GM19455 (cell line): ENCODE measurements around the gene MPL.
A peak's percentile ranks its signal among the peaks of the same experiment; 100 is the strongest.

Experiments used
- ATAC-seq: cut with Tn5 transposase; IDR thresholded peaks from one replicate; pipeline ENCODE4 v1.9.1; 2021; ENCODE audit not compliant: unreplicated experiment

MPL gene

DNA sequence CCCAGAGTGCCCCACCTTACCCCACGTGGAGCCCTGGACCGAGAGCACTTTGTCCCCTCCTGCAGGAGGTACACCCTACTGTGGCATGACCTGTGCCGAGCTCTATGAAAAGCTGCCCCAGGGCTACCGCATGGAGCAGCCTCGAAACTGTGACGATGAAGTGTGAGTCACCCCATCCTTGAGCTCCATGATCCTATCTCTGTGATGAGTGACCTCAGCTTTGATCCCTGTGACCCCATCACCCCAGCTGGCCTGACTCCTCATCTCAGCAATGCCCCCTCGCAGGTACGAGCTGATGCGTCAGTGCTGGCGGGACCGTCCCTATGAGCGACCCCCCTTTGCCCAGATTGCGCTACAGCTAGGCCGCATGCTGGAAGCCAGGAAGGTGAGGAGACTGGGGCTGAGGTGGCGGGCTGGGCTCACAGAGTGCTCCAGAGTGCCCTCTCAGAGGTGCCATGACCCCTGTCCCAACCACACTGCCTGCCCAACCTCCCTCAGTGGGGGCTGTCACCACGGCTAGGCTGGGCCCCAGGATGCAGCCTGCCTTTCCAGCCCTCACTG, 16.2 kb upstream of the MPL start:
- no peak for ATAC-seq

DNA sequence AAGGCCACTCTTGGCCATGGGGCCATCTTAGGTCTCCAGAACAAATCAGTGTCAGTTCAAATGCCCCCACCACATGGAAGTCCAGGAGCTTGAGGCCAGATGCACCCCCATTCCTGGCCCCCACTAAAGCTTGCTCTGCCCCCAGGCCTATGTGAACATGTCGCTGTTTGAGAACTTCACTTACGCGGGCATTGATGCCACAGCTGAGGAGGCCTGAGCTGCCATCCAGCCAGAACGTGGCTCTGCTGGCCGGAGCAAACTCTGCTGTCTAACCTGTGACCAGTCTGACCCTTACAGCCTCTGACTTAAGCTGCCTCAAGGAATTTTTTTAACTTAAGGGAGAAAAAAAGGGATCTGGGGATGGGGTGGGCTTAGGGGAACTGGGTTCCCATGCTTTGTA, 15.1 kb upstream of the MPL start:
- ATAC-seq = no peak

DNA sequence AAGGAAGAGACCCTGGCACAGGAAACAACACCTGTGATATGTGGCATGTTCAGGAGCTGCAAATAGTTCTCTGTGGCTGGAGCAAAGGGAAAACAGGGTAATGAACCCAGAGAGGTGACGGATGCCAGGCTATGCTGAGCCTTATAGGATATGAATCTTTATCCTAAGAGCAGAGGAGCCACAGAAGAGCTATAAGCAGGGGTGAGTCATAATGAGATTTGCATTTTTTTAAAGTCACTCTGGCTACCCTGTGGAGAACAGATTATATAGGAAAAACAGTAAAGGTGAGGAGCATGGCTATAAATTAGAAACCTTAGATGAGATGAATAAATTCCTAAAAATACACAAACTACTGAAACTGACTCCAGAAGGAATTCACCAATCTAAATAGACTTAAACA, 12.8 kb upstream of the MPL start:
- ATAC-seq = no peak

DNA sequence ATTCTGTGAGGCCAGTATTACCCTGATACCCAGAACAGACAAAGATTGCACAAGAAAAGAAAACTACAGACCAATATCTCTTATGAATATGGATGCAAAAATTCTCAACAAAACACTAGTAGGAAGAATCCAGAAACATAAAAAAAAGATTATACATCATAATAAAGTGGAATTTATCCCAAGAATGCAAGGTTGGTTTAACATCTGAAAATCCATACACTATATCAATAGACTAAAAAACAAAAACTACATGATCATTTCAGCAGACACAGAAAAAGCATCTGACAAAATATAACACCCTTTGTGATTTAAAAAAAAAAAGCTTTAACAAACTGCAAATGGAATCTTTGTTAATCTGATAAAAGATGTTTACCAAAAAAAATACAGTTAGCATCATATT, 12.2 kb upstream of the MPL start:
- ATAC-seq = no peak

DNA sequence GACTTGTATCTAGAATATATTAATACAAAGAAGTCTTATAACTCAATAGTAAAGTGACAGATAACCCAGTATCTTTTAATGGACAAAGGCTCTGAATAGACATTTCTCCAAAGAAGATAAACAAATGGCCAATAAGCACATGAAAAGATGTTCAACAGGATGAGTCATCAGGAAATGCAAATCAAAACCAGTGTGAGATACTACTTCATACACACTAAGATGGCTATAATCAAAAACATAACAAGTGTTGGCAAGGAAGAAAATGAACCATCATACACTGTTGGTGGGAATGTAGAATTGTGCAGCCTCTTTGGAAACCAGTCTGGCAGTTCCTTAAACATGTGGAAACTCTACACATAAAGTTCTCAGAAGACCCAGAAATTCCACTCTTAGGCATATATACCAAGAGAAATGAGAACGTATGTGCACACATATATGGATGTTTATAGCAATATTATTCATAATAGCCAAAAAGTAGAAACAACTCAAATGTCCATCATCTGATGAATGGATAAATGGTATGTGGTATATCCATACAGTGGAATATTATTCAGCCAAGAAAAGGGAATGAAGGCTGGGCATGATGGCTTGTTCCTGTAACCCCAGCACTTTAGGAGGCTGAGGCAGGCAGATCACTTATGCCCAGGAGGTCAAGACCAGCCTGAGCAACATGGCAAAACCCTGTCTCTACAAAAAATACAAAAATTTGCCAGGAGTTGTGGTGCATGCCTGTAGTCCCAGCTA, 9.9 kb upstream of the MPL start:
- no peak for ATAC-seq

DNA sequence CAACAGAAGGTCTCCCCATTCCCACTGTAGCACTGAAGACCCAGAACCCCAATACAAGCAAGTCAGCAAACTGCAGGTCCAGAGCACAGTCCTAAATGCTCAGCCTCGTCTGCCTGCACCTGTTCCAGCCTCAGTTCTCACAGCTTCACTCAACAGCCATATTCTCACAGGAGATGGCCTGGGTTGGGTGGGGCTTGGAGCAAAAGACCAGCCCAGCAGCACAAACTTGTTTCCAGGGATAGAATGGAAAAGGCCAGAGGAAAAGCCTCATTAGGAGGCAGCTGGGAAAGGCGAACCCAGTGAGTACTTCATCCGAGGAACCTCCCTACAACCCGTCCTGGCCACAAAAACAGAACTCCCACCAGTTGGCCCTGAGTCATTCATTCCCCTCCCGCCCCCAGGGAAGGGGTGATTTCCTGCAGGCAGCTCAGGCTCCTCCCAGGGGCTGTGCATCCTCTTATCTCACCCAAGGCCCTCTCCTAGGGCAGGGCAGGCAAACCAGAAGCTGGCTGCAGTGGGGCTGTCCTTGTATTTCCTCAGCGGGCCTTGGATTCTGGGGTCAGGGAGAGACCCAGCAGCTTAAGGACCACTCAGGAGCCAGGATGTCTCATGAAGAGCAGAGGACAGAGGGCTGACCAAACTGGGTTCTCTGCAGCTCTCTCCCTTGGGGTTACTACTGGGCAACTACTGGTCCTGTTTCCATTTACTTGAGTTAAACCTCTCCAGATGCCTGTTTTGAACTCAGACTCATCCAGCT, 7.4 kb upstream of the MPL start:
- ATAC-seq = no peak

DNA sequence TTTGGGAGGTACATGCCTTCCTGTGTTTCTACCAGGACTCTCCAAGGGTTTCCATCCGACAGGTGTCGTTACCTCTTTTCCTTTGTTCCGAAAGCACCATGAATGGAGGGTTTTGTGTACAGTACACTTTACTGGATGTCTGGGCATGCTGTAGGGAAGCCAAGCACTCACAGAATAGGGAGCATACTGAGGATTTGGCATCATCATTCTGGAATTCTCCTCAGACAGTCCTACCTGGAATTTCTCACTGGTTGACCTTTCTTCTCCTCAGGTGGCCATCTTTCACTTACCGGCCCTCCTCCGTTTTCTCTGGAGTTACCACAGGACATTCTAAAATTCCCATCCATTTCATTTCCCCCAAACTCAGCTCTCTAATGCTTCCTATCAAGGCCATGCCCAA, 5.9 kb upstream of the MPL start:
- no peak for ATAC-seq

DNA sequence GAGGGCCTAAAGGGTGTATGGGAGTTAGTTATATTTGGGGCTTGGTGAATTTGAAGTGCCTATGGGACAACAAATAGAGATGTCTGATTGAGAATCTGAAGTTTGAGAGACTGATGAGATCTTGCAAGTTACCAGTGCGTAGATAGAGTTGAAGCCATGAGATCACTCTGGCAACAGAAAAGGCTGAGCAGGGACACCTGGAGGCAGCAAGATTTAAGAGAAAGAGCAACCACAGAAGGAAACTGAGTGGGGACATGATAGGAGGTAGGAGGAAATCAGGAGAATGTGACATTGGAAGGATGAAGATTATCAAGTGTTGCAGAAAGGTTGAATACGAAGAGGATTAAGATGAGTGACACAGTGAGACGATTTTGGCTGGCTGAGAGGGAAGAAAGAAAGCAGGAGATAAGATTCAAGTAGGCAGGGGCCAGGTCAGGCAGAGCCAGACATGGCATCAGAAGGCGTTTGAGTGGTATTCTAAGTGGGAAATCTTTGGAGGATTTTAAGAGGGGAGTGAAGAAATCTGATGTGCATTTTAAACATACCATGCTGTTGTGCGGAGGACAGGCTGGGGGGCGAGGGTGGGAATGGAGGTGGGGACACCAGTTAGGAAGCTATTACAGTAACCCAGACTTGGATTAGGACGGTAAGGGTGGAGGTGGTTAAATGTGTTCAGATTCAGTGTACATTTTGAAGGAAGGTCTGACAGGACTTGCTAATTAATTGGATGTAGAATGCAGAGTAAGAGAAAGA, 3.0 kb upstream of the MPL start:
- ATAC-seq = no peak

DNA sequence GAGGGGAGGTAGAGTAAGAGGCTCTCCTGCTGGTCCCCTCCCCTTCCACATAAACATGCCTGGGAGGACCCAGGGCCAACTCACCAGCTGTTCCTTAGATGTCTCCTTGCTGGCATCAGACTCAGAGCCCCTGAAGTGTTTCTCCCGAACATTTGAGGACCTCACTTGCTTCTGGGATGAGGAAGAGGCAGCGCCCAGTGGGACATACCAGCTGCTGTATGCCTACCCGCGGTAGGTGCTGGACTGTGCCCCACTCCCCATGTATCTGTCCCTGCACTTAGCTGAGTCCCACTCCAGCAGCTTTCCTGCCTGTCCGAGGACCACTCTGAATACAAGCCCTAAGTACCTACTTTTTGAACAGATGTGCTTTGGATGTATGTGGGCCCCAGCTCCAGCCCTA, 383 bp downstream of the MPL start:
- ATAC-seq = no peak

DNA sequence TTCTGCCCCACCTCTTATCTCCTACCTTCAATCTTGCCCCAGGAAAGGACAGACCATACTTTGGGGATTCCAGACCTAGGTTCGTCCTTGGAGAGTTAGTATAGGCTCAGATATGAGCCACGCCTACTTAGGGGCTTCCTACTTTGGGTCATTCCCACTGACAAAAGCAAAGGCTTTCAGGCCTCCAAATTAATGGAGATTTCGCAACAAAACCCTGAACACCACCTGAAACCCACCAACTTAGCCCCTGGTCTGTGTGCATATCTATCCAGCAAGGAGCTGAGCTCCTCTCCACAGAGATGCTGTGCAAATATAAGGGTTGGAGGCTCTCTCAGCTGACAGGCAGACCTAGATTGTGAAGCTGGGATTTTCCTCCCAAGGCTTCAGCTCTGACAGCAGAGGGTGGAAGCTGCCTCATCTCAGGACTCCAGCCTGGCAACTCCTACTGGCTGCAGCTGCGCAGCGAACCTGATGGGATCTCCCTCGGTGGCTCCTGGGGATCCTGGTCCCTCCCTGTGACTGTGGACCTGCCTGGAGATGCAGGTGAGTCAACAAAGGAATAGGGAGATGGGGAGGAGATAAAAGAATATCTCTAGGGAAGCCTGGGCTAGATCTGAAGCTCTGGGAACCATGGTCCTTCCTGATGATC, 2.1 kb downstream of the MPL start:
- ATAC-seq = no peak

DNA sequence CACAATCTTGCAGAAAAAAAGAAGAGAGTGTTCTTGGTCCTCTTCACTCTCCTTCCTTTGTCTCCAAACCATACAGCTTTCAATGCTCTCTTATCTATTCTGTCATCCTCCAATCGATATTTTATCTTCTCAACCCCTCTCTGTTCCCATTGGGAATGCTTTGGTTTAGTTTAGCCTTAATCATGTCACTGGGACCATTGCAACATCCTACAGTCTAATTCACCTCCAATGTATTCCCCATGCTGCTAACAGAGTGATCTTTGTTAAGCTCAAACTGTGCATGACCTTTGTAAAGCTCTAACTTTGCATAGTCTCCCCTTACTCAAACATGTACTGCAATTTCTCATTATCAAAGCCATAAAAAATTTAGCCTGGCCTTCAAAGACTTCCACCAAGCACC, 2.9 kb downstream of the MPL start:
- ATAC-seq = no peak

DNA sequence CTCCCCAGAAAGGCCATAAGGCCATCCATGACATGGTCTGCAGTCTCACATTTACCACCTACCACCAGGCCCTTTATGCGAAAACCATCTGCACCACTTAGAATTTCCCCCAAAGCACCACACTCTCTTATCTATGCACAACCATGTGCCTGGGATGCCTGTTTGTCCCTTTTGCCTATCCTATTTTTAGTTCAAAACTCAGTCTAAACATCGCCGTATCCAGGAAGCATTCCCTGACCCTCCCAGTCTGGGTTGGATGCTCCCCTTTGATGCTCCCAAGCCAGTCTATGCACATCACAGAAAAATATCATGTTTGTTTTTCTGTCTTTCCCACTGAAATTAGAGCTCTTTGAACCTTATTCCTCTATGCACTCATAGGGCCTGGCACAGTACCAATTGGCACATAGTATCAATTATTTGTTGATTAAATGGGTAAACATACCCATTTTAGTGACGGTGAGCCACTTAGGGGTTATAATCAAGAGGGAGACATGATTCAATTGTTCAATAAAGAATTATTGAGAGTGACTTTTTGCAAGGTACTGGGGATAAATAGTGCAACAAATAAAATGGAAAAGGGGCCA, 6.7 kb downstream of the MPL start:
- ATAC-seq = no peak

DNA sequence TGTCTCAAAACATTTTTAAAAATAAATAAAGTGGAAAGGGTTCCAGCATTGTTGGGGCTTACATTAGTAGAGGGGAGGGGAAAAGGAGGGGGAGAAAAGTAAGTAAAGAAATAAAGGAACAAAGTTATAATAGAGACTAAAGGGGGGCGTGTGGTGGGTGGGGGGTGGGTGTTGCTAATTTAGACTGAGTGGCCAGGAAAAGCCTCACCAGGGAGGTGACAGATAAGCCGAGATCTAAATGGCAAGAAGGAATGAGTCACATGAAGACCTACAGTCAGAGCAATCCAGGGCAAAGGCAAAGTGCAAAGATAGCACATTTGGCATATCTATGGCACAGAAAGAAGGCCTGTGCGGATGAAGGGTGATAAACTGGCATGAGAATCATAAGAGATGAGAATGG, 7.5 kb downstream of the MPL start:
- no peak for ATAC-seq

DNA sequence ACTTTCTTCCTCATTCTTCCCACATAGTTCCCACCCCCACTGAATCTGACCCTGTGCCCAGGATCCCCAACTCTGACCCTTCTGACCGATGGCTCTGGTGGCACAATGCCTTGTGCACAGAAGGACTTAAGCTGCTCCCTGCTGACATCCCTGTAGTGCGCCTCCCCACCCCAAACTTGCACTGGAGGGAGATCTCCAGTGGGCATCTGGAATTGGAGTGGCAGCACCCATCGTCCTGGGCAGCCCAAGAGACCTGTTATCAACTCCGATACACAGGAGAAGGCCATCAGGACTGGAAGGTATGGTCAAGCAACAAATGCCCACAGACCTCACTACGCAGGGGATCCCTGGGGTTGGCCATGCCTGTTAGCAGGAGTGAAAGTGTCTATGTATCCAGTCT, 9.0 kb downstream of the MPL start:
- no peak for ATAC-seq

DNA sequence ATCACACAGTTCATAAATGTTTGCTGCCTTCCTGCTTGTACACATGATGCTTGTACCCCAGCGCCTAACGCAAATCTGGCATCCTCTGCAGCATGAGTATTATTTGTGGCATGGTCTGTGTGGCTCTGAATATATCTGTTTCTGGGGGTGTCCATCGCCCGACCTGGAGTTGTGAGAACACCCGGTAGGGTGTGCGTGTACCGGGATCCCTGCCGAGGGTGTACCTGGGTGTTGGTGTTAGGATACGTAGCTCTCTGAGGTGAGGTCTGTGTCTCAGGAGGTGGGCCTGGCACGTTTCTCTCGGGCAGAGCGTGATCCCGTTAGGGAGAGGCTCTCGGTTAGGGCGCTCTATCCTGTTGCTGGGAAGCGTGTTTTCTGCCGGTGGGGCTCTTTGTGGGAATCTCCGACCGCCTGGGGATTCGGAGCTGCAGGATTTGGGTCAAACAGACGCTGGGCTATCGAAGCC, 10.8 kb downstream of the MPL start:
- ATAC-seq = no peak

DNA sequence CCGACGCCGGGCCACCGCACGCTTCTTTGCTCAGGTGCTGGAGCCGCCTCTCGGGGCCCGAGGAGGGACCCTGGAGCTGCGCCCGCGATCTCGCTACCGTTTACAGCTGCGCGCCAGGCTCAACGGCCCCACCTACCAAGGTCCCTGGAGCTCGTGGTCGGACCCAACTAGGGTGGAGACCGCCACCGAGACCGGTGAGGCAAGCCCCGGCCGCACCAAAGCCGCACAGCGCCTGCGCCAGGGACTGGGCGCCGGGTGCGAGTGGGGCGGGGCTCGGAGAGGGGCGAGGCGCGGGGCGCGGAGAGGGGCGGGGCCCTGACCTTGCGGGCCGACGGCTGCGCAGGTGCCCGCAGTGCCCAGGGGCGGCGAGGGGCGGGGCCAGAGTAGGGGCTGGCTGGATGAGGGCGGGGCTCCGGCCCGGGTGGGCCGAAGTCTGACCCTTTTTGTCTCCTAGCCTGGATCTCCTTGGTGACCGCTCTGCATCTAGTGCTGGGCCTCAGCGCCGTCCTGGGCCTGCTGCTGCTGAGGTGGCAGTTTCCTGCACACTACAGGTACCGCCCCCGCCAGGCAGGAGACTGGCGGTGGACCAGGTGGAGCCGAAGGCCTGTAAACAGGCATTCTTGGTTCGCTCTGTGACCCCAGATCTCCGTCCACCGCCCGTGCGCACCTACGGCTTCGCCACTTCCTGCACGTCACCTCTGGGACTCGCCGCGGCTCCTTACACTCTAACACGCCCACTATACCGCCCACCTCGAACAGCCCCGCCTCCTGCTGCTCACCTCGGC, 11.4 kb downstream of the MPL start:
- peak; percentile 66 for ATAC-seq

DNA sequence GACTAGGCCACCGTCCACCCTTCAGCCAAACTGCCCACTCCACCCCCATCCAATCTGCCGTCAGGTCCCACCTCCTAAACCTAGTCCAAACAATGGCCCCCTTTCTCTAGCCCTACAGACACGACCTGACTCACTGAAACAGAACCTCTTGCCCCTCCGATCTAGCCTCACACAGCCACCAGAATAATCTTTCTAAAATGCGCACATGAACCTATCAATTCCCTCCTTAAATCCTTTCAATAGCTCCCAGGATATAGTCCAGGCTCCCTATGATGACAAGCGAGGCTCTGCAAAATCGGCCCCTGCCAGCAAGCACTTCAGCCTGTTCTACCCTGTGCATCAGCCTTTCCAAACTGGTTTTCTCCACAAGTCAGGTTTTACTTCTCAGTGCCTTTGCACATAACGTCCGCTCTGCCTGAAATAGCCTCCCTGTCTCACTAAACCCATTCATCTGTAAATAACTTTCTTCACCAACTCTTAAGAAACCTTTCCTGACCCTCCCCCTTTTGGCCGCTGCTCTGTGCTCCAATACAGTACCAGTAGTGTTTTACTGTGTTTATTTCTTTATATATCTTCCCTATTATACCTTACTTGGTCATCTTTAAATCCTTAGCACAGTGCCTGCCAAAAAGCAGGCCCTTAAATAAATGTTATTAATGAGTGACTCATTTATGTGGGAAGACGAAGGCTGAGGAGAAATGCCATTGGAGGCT, 12.1 kb downstream of the MPL start:
- no peak for ATAC-seq

DNA sequence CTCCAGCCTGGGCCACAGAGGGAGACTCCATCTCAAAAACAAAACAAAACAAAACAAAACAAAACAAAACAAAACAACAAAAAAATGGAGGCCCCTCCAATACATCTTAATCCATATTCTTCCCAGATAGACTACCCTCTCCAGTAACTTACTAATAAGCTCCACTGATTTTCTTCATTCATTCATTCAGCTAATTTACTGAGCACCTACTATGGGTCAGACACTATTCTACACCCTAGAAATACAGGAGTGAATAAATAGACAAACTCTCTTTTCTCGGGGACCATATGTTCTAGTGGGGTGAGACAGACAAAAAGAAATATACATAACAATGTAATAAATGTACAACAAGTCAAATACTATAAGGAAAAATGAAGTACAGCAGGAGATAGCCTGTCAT, 13.4 kb downstream of the MPL start:
- no peak for ATAC-seq
